ENCODE measurements around the gene MATN3. TPM values are rescaled to one million over a fixed set of nuclear protein-coding genes. Genes with fewer than 3 reads are reported as not detected.

The MATN3 gene
- total RNA-seq, 1 donor = 3.0 TPM

DNA sequence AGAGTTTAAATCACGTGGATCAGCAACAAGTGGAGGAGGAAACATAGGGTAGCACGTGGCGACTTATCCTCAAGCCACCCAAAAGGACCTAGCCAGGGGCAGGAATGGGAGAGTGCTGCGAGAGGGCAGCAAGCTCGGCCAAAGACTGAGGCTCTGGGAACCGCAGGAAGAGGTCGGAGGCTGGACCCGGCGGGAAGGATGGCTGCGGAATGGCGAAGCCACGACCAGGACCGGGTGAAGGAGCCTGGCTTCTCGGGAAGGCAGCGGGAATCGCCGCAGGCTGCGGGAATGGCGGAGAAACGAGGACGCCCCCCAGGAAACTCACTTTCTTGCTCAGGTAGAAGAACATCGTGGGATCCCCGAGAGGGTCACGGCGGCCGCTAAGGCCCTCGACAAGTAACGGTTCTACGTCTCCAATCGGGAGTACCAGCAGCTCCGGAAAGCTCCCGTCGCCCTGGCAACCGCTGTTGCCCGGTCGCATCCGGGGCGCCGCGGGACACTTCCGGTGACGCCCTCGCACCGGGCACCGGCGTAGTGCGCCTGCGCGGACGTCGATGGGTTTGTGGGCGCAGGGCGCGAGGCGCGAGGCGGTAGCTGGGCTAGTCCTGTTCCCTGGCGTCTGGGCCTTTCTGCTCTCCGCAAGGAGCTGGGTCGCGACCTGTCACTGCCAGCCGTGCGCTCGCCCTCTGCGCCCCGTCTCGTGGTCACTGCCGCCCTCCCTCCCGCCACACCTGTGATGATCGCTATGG is 22.6 kb downstream of the MATN3 start, which contains the start of gene WDR35:
Gene WDR35, minus strand, starts transcription at position 439 of the 749 bp plus-strand sequence. Its CDS starts 90 bp downstream, at position 349.
- H3K4me3 ChIP-seq (ENCODE audit: low read depth, low read length) = peak within 1 kb of the TSS; percentile 85
- DNase-seq (ENCODE audit: low read depth) = peak; percentile 83
- TF ChIP-seq, protein P1, sequence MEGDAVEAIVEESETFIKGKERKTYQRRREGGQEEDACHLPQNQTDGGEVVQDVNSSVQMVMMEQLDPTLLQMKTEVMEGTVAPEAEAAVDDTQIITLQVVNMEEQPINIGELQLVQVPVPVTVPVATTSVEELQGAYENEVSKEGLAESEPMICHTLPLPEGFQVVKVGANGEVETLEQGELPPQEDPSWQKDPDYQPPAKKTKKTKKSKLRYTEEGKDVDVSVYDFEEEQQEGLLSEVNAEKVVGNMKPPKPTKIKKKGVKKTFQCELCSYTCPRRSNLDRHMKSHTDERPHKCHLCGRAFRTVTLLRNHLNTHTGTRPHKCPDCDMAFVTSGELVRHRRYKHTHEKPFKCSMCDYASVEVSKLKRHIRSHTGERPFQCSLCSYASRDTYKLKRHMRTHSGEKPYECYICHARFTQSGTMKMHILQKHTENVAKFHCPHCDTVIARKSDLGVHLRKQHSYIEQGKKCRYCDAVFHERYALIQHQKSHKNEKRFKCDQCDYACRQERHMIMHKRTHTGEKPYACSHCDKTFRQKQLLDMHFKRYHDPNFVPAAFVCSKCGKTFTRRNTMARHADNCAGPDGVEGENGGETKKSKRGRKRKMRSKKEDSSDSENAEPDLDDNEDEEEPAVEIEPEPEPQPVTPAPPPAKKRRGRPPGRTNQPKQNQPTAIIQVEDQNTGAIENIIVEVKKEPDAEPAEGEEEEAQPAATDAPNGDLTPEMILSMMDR (IDR thresholded peaks at IDR 0.05; ENCODE audit: insufficient read depth, low read depth, low read length) = no peak

DNA sequence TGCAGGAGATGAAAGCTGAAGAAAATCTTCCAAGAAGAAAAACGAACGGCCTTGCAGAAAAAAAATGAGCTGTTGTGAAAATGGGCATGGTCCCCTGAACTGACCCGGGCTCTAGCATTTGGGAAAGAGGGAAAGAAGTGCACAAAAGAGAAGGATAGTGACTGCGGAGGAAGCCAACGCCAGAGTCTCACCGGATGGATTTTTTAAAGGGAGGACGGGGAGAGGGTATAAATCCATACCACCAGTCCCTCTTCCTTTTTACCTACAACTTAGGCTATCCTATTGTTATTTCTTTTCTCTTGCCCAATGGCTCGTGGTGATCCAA is 23.2 kb downstream of the MATN3 start:
- no peak for DNase-seq (ENCODE audit: low read depth)
- TF ChIP-seq, protein P1 (IDR thresholded peaks at IDR 0.05; ENCODE audit: insufficient read depth, low read depth, low read length) = no peak
- peak overlapping the region; percentile 85 for H3K4me3 ChIP-seq (ENCODE audit: low read depth, low read length)

DNA sequence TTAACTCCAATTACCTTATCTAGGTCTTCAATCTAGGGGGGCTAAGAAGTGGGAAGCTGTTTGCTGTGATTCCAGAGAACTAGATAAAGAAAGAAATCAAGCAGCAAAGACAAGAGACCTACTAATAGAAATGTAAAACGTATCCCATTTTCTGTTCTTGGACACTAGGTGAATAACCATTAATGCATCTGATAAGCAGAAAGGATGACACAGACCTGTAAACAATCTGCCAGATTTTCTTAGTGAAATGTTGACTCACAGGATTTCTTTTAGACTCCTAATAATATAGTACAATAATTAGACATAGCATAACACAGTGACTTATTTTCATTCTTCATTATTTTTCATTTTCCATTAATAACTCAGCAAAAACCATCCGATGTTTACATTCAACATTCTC is 23.9 kb downstream of the MATN3 start:
- peak overlapping the region; percentile 85 for H3K4me3 ChIP-seq (ENCODE audit: low read depth, low read length)
- no peak for DNase-seq (ENCODE audit: low read depth)
- TF ChIP-seq, protein P1 (IDR thresholded peaks at IDR 0.05; ENCODE audit: insufficient read depth, low read depth, low read length) = no peak

DNA sequence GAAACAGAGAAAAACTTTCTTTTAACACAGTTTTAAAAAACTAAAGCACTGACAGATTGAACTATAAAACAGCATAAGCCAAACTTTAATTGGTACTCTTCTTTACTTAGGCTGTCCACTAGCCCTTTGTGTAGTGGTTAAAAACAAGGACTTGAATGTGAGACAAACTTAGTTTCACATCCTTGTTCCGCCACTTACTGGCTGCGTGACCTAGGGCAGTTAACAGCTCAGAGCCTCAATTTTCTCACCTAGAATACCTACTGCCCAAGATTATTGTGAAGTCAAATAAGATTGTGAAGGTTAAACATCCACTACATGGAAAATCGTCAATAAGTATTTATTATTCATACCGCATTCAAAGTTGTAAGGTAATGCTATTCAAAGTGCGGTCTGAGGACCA is 24.5 kb downstream of the MATN3 start:
- DNase-seq (ENCODE audit: low read depth) = no peak
- no peak overlapping the region for H3K4me3 ChIP-seq (ENCODE audit: low read depth, low read length)
- TF ChIP-seq, protein P1 (IDR thresholded peaks at IDR 0.05; ENCODE audit: insufficient read depth, low read depth, low read length) = no peak

DNA sequence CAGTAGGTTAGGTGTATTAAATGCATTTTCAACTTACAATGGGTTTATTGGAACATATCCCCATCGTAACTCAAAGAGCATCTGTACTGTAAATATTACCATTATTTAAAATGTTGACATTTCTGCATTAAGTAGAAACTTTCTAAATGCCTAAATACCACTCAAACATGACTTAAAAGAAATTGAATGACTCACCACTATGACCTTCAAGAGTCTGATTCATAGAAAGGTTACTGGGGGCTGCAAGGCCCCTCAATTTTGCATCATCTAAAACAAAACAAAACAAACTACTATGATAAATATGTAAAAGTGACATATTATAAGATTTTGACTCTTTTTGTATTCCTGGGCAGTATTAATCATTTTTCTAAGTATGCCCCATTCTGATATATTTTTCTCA is 30.2 kb downstream of the MATN3 start:
- TF ChIP-seq, protein P1 (IDR thresholded peaks at IDR 0.05; ENCODE audit: insufficient read depth, low read depth, low read length) = no peak

DNA sequence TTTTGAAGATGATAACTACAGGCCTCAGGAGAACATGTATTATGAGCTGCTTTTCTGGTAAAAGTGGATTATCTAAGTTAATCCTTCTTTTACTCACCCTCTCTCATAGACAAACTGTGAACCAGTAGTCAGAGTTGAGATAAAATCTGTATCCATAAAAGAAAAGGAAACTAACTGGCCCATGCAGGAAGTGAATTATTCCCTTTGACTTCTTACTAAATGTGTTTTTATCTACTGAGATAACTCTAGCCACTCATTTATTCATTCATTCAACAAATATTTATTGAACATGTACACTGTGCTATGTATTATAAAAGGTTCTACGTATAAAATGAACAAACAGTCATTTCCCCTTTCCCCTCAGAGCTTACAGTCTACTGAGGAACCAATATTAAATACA is 32.5 kb downstream of the MATN3 start:
- H3K4me3 ChIP-seq (ENCODE audit: low read depth, low read length) = no peak overlapping the region
- DNase-seq (ENCODE audit: low read depth) = peak; percentile 52
- TF ChIP-seq, protein P1 (IDR thresholded peaks at IDR 0.05; ENCODE audit: insufficient read depth, low read depth, low read length) = no peak

More for the DNA sequence above, 30.2 kb downstream of the MATN3 start:
- peak; percentile 7 for DNase-seq (ENCODE audit: low read depth)
- H3K4me3 ChIP-seq (ENCODE audit: low read depth, low read length) = no peak overlapping the region

DNA sequence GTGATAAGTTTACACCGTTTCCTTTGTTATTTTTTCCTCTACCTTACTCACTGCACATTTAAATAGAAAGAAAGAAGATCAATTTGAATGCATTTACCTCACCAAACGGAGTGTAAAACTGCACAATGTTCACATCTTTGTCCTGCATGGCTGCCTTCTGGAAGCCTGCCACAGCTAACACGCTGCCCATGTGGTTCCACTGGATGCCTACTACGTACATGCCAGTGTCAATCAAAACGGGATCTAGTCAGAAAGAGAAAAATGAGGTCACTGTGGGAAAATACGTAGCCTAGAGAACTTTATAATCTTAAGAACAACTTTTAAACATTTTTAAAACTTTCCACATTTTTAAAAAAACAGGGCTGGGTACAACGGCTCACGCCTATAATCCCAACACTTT is 39.0 kb downstream of the MATN3 start:
- no peak for DNase-seq (ENCODE audit: low read depth)
- TF ChIP-seq, protein P1 (IDR thresholded peaks at IDR 0.05; ENCODE audit: insufficient read depth, low read depth, low read length) = no peak
- no peak overlapping the region for H3K4me3 ChIP-seq (ENCODE audit: low read depth, low read length)
